ENCODE results near the gene SLC47A2.

The SLC47A2 gene

GRCh38 chr17:19631905-19632304 lies 84.5 kb downstream of the SLC47A2 start:
- DNase-seq, result no peak

- peak; percentile 16 for DNase-seq
Measured at GRCh38 chr17:19630661-19631060, 85.7 kb downstream of the SLC47A2 start.

- no peak for DNase-seq
Measured at GRCh38 chr17:19630035-19630434, 86.3 kb downstream of the SLC47A2 start.

GRCh38 chr17:19629449-19629848 lies 86.9 kb downstream of the SLC47A2 start:
- DNase-seq, result no peak

Measured in fibroblast of skin of right biceps (primary cell).